ENCODE measurements around the gene CDK5R1.

CDK5R1 gene

DNA sequence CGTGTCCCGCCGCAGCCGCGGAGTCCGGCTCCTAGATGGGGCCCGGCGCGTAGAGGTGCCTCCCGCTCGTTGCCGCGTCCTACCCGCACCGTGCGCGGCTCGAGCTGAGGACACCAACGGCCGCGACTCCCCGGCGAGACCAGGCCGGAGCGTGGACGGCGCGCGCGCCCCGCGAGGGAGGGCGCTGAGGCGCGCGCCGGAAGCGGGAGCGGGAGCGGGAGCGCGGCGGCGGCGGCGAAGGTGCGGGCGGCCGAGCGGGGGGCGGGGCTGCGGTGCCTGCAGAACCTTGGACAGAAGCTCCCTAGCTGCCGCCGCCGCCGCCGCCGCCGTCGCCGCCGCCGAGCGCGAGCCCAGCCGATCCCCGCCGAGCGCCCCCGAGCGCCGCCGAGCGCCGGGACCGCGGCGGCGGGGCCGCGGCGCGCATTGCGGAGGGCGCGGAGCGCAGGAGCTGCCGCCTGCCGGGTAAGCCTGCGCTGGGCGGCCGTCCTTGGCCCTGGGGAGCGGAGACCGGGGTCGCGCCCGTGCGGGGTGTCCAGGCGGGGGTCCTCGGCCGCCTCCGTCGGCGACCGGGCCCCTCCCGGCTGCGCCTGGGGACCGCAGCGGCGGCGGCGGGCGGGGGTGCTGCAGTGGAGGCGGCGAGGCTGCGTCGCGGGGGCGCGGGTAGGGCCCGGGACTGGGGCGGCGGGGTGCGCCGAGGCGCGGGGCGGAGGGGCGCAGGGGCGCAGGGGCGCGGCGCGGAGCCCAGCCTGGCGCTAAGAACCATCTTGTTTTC, at the start of gene CDK5R1:
Gene CDK5R1 (plus strand): TSS at position 293 of the 772 bp plus-strand sequence. CDS start 628 bp downstream, outside the sequence.
- TF ChIP-seq, protein P1, sequence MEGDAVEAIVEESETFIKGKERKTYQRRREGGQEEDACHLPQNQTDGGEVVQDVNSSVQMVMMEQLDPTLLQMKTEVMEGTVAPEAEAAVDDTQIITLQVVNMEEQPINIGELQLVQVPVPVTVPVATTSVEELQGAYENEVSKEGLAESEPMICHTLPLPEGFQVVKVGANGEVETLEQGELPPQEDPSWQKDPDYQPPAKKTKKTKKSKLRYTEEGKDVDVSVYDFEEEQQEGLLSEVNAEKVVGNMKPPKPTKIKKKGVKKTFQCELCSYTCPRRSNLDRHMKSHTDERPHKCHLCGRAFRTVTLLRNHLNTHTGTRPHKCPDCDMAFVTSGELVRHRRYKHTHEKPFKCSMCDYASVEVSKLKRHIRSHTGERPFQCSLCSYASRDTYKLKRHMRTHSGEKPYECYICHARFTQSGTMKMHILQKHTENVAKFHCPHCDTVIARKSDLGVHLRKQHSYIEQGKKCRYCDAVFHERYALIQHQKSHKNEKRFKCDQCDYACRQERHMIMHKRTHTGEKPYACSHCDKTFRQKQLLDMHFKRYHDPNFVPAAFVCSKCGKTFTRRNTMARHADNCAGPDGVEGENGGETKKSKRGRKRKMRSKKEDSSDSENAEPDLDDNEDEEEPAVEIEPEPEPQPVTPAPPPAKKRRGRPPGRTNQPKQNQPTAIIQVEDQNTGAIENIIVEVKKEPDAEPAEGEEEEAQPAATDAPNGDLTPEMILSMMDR (IDR thresholded peaks at IDR 0.05; ENCODE audit: low read depth, low read length): no peak
- in situ Hi-C loops (cut with HindIII; ENCODE audit: low sequenced_read_pairs): no loop called here
- peak; percentile 62 for DNase-seq (ENCODE audit: low read depth, low spot score)
- H3K4me3 ChIP-seq (ENCODE audit: low read depth, low read length): peak within 1 kb of the TSS; percentile 49

GRCh38 chr17:32440722-32441121, 46.1 kb upstream of the CDK5R1 start:
- DNase-seq (ENCODE audit: low read depth, low spot score): no peak
- TF ChIP-seq, protein P1 (IDR thresholded peaks at IDR 0.05; ENCODE audit: low read depth, low read length): no peak
- H3K4me3 ChIP-seq (ENCODE audit: low read depth, low read length): no peak overlapping the region
- in situ Hi-C loops (cut with HindIII; ENCODE audit: low sequenced_read_pairs): no loop called here

- DNase-seq (ENCODE audit: low read depth, low spot score): no peak
- TF ChIP-seq, protein P1 (IDR thresholded peaks at IDR 0.05; ENCODE audit: low read depth, low read length): no peak
- no peak overlapping the region for H3K4me3 ChIP-seq (ENCODE audit: low read depth, low read length)
- in situ Hi-C loops (cut with HindIII; ENCODE audit: low sequenced_read_pairs): no loop called here
These were observed 44.9 kb upstream of the CDK5R1 start for GRCh38 chr17:32441886-32442285.

GRCh38 chr17:32443827-32444300, 42.9 kb upstream of the CDK5R1 start:
- no peak for DNase-seq (ENCODE audit: low read depth, low spot score)
- peak overlapping the region; percentile 98 for H3K4me3 ChIP-seq (ENCODE audit: low read depth, low read length)
- in situ Hi-C loops (cut with HindIII; ENCODE audit: low sequenced_read_pairs): no loop called here
- TF ChIP-seq, protein P1 (IDR thresholded peaks at IDR 0.05; ENCODE audit: low read depth, low read length): no peak

GRCh38 chr17:32444301-32445073, 42.3 kb upstream of the CDK5R1 start, which contains the start of gene PSMD11:
Gene PSMD11, plus strand, starts transcription at chr17:32444510. Its CDS starts 14 bp downstream, at chr17:32444524.
- H3K4me3 ChIP-seq (ENCODE audit: low read depth, low read length): peak within 1 kb of the TSS; percentile 98
- peak; percentile 97 for DNase-seq (ENCODE audit: low read depth, low spot score)
- in situ Hi-C loops (cut with HindIII; ENCODE audit: low sequenced_read_pairs): no loop called here
- TF ChIP-seq, protein P1 (IDR thresholded peaks at IDR 0.05; ENCODE audit: low read depth, low read length): peak; percentile 88

DNA sequence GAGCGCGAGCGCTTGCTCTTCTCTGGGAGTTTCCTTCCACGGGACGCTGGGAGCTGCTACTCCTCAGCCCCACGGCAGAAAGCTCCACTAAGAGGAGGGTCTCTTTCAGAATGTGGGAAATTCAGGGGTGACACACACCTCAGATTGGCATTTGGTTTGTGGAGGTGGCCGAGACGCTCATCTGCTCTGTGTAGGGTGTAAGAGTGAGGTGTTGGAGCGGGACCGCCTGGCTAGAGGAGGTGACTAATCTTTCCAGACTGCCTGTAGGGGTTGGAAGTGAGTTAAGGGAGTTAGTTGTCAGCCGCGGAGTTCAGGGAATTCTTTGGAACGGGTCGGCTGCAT, 41.7 kb upstream of the CDK5R1 start:
- in situ Hi-C loops (cut with HindIII; ENCODE audit: low sequenced_read_pairs): no loop called here
- DNase-seq (ENCODE audit: low read depth, low spot score): peak; percentile 65
- TF ChIP-seq, protein P1 (IDR thresholded peaks at IDR 0.05; ENCODE audit: low read depth, low read length): no peak
- H3K4me3 ChIP-seq (ENCODE audit: low read depth, low read length): peak overlapping the region; percentile 98

All from astrocyte of the spinal cord (primary cell).